Common myeloid progenitor, CD34-positive (primary cell): ENCODE measurements around the gene SIRPA.

Source experiments
- CTCF ChIA-PET: fragments of 350-600 bp; sonication (Branson Sonifier 250); formaldehyde crosslinking; loops from one replicate; lab custom pipeline; 2021; ENCODE audit warnings: antibody characterized with exemption; lab: Charles Lee
- POLR2A ChIA-PET: fragments of 350-600 bp; sonication (Branson Sonifier 250); formaldehyde crosslinking; loops from one replicate; lab custom pipeline; 2021; ENCODE audit warnings: antibody characterized with exemption; lab: Charles Lee
- DNase-seq, 3 donors: peaks; one replicate each; pipeline versions ENCODE4 v3.0.0 to v3.0.0-alpha.2; 2013
- H3K27ac ChIP-seq, 2 experiments: 1 replicate in 1 of 2; 2 replicates in 1 of 2; pipeline ENCODE4 v1.7.0; 2013; ENCODE audit warnings: inconsistent platforms in 2 of 2, low read length in 2 of 2, mild to moderate bottlenecking in 2 of 2, low read depth in 1 of 2, moderate library complexity in 1 of 2; ENCODE audit not compliant: severe bottlenecking in 2 of 2, insufficient read depth in 1 of 2, poor library complexity in 1 of 2
- H3K27me3 ChIP-seq, 5 experiments: replicated peaks in 2 of 5; 1 replicate in 3 of 5; 2 replicates in 2 of 5; pipeline versions ENCODE4 v1.6.1 to v1.7.0; 2013; ENCODE audit warnings: low read length in 4 of 5, mild to moderate bottlenecking in 2 of 5, moderate library complexity in 2 of 5, inconsistent platforms in 1 of 5; ENCODE audit not compliant: insufficient read depth in 5 of 5, control insufficient read depth in 4 of 5
- H3K36me3 ChIP-seq, 4 experiments: 1 replicate in 2 of 4; 2 replicates in 2 of 4; pipeline versions ENCODE4 v1.6.1 to v1.7.0; 2013; ENCODE audit warnings: low read length in 3 of 4, control low read depth in 1 of 4, mild to moderate bottlenecking in 1 of 4; ENCODE audit not compliant: control insufficient read depth in 4 of 4, insufficient read depth in 4 of 4
- H3K4me1 ChIP-seq, 4 experiments: 1 replicate in 3 of 4; 2 replicates in 1 of 4; pipeline versions ENCODE4 v1.6.1 to v1.7.1; 2013; ENCODE audit warnings: low read length in 3 of 4, mild to moderate bottlenecking in 3 of 4, control low read depth in 1 of 4, inconsistent platforms in 1 of 4, moderate library complexity in 1 of 4; ENCODE audit not compliant: control insufficient read depth in 4 of 4, insufficient read depth in 4 of 4; ENCODE audit errors: control extremely low read depth in 1 of 4
- H3K4me3 ChIP-seq, 7 experiments: 1 replicate in 4 of 7; 2 replicates in 3 of 7; pipeline versions ENCODE4 v1.5.1 to v1.7.0; 2013; ENCODE audit warnings: mild to moderate bottlenecking in 7 of 7, low read length in 6 of 7, moderate library complexity in 6 of 7, inconsistent platforms in 2 of 7, low read depth in 2 of 7, control low read depth in 1 of 7; ENCODE audit not compliant: insufficient read depth in 4 of 7, control insufficient read depth in 1 of 7; ENCODE audit errors: extremely low read depth in 1 of 7
- H3K9me3 ChIP-seq, 5 experiments: 1 replicate in 4 of 5; 2 replicates in 1 of 5; pipeline versions ENCODE4 v1.6.1 to v1.7.1; 2013; ENCODE audit warnings: low read length in 4 of 5, mild to moderate bottlenecking in 2 of 5, inconsistent platforms in 1 of 5, low read depth in 1 of 5, moderate library complexity in 1 of 5; ENCODE audit not compliant: control insufficient read depth in 4 of 5, insufficient read depth in 2 of 5; ENCODE audit errors: control extremely low read depth in 1 of 5
- WGBS: methylation state at CpG from one replicate; pipeline ENCODE4 v1.1.5; 2013; ENCODE audit not compliant: insufficient coverage; 5-methylcytosine and 5-hydroxymethylcytosine counted together

Gene SIRPA

GRCh38 chr20:1965520-1966351 lies 70.5 kb downstream of the SIRPA start:
- CTCF ChIA-PET = interaction anchor here (0.5 to 2.4 kb wide), 15 partner anchors 13 to 486 kb away, joined by 3 to 11 read pairs (median 3); no protein-coding TSS in a partner anchor
- no peak overlapping the region for H3K27ac ChIP-seq
- peak overlapping the region in 6 of 7 experiments; percentile 8 to 72 (median 45) for H3K4me3 ChIP-seq
- WGBS = 6% methylated on average over 28 of the region's 28 CpGs
- H3K9me3 ChIP-seq = no peaks in the 10 kb centered on the region
- peak; percentile 67 to 80 (median 79) for DNase-seq
- POLR2A ChIA-PET = interaction anchor here (0.6 kb wide), 1 partner anchor 16 kb away, joined by 3 read pairs; no protein-coding TSS in a partner anchor
- H3K4me1 ChIP-seq = peaks cover 10 to 18% (median 11%) of the 10 kb centered on the region in 4 experiments
- peaks cover 0 to 13% (median 7%) of the 10 kb centered on the region in 5 experiments for H3K27me3 ChIP-seq
- H3K36me3 ChIP-seq = no peaks in the 10 kb centered on the region

GRCh38 chr20:1968964-1969363 lies 73.8 kb downstream of the SIRPA start:
- POLR2A ChIA-PET = no interaction called here
- CTCF ChIA-PET = interaction anchor here (0.6 kb wide), 1 partner anchor 10 kb away, joined by 3 read pairs; no protein-coding TSS in a partner anchor
- DNase-seq = no peak

GRCh38 chr20:1971893-1972586 lies 76.8 kb downstream of the SIRPA start:
- no peaks in the 10 kb centered on the region for H3K4me1 ChIP-seq
- H3K4me3 ChIP-seq = no peak overlapping the region
- 90% methylated on average over 2 of the region's 5 CpGs for WGBS
- POLR2A ChIA-PET = no interaction called here
- CTCF ChIA-PET = interaction anchor here (0.7 to 1.3 kb wide), 4 partner anchors 8 to 1325 kb away, joined by 3 to 4 read pairs (median 4); no protein-coding TSS in a partner anchor
- DNase-seq = no peak
- H3K36me3 ChIP-seq = no peaks in the 10 kb centered on the region
- peaks cover 0 to 15% (median 5%) of the 10 kb centered on the region in 5 experiments for H3K27me3 ChIP-seq
- no peaks in the 10 kb centered on the region for H3K9me3 ChIP-seq
- H3K27ac ChIP-seq = no peak overlapping the region

More at GRCh38 chr20:1968964-1969363, 73.8 kb downstream of the SIRPA start:
- H3K36me3 ChIP-seq = no peaks in the 10 kb centered on the region
- no peak overlapping the region for H3K4me3 ChIP-seq
- no peak overlapping the region for H3K27ac ChIP-seq
- WGBS = 100% methylated on average over 1 of the region's 4 CpGs
- no peaks in the 10 kb centered on the region for H3K9me3 ChIP-seq
- peaks cover 10 to 18% (median 11%) of the 10 kb centered on the region in 4 experiments for H3K4me1 ChIP-seq
- peaks cover 0 to 17% (median 6%) of the 10 kb centered on the region in 5 experiments for H3K27me3 ChIP-seq

- Histone ChIP-seq H3K4me1 (no peaks in the 10 kb centered on the region), H3K4me3 (no peak overlapping the region), H3K9me3 (peaks cover 0 to 2% (median 0%) of the 10 kb centered on the region in 5 experiments), H3K27me3 (peaks cover 0 to 32% (median 10%) of the 10 kb centered on the region in 5 experiments), H3K36me3 (no peaks in the 10 kb centered on the region), H3K27ac (no peak overlapping the region)
- CTCF ChIA-PET = interaction anchor here (1.2 to 1.3 kb wide), 2 partner anchors 14 to 199 kb away, joined by 3 read pairs; no protein-coding TSS in a partner anchor
- no peak for DNase-seq
- POLR2A ChIA-PET = no interaction called here
- WGBS = 83% methylated on average over 14 of the region's 15 CpGs
These were observed 78.6 kb downstream of the SIRPA start for GRCh38 chr20:1973601-1974440.

- Histone ChIP-seq H3K36me3 (no peaks in the 10 kb centered on the region), H3K9me3 (peaks cover 0 to 2% (median 0%) of the 10 kb centered on the region in 5 experiments), H3K4me1 (no peaks in the 10 kb centered on the region), H3K27ac (no peak overlapping the region), H3K27me3 (peaks cover 0 to 41% (median 15%) of the 10 kb centered on the region in 5 experiments), H3K4me3 (no peak overlapping the region)
- WGBS = 95% methylated on average over 10 of the region's 11 CpGs
- POLR2A ChIA-PET = no interaction called here
- no peak for DNase-seq
- CTCF ChIA-PET = interaction anchor here (1.3 kb wide), 1 partner anchor 9 kb away, joined by 5 read pairs; no protein-coding TSS in a partner anchor
These were observed 80.1 kb downstream of the SIRPA start for GRCh38 chr20:1975291-1975690.

- ChIA-PET POLR2A (no interaction called here), CTCF (interaction anchor here (0.6 kb wide), 1 partner anchor 11 kb away, joined by 3 read pairs; no protein-coding TSS in a partner anchor)
- DNase-seq = peak in 1 of 3 donors; percentile 8
- Histone ChIP-seq H3K4me3 (no peak overlapping the region), H3K27ac (no peak overlapping the region), H3K4me1 (no peaks in the 10 kb centered on the region), H3K9me3 (peaks cover 0 to 2% (median 0%) of the 10 kb centered on the region in 5 experiments), H3K36me3 (no peaks in the 10 kb centered on the region), H3K27me3 (peaks cover 0 to 47% (median 12%) of the 10 kb centered on the region in 5 experiments)
- 100% methylated on average over 1 of the region's 3 CpGs for WGBS
These were observed 84.0 kb downstream of the SIRPA start for GRCh38 chr20:1979106-1979778.
